Gastrocnemius medialis (tissue), 4 donors: Measurements from ENCODE around the gene FUCA2.

Experiments used
- CTCF ChIP-seq, 5 experiments: fragments of 450-650 bp in 3 of 5; fragments of 200-600 bp in 2 of 5; sonication (generic) in 2 of 5; IDR thresholded peaks in 4 of 5; conservative IDR thresholded peaks in 1 of 5; 1 replicate in 4 of 5; 2 replicates in 1 of 5; pipeline ENCODE4 v1.5.1; 2016 to 2019; ENCODE audit warnings: antibody characterized with exemption in 5 of 5, mild to moderate bottlenecking in 3 of 5, moderate library complexity in 3 of 5
- POLR2A ChIP-seq, 2 donors: fragments of 450-650 bp; IDR thresholded peaks; one replicate each; pipeline ENCODE4 v1.6.1; 2017; ENCODE audit warnings: antibody characterized with exemption in 2 of 2, mild to moderate bottlenecking in 2 of 2, moderate library complexity in 2 of 2

GRCh38 chr6:143561105-143561704, 49.7 kb upstream of the FUCA2 start:
- no peak for TF ChIP-seq CTCF (IDR thresholded peaks at IDR 0.05 in 4 of 5, conservative IDR thresholded peaks at IDR 0.05 in 1 of 5)
- no peak for TF ChIP-seq POLR2A (IDR thresholded peaks at IDR 0.05)
